Choroid plexus epithelial cell (primary cell): ENCODE measurements around the gene RUNX2.
"Not testable (repeated sequence)": the region's sequence is repeated elsewhere in the genome, so short reads cannot be mapped to it uniquely, and the experiment has no call there.

Experiments
- DNase-seq: peaks from one replicate; pipeline ENCODE4 v3.0.0-alpha.2; 2010; ENCODE audit warnings: low read depth
- H3K4me3 ChIP-seq: 2 replicates; pipeline ENCODE4 v1.5.1; 2011; ENCODE audit warnings: low read depth, mild to moderate bottlenecking, control low read depth, low read length, moderate library complexity
- CTCF ChIP-seq: conservative IDR thresholded peaks from 2 replicates; pipeline ENCODE4 v1.5.1; 2011; ENCODE audit warnings: low read depth, mild to moderate bottlenecking, control low read depth, inconsistent platforms, low read length, moderate library complexity

The RUNX2 gene

GRCh38 chr6:45556828-45557227 lies 228.7 kb downstream of the RUNX2 start:
- no peak for TF ChIP-seq CTCF
- DNase-seq: no peak
- no peak overlapping the region for H3K4me3 ChIP-seq

GRCh38 chr6:45557454-45557853 lies 229.3 kb downstream of the RUNX2 start:
- H3K4me3 ChIP-seq: no peak overlapping the region
- no peak for DNase-seq

GRCh38 chr6:45558858-45559257 lies 230.7 kb downstream of the RUNX2 start:
- no peak for TF ChIP-seq CTCF
- DNase-seq: no peak
- H3K4me3 ChIP-seq: no peak overlapping the region

More at GRCh38 chr6:45557454-45557853, 229.3 kb downstream of the RUNX2 start:
- no peak for TF ChIP-seq CTCF

DNA sequence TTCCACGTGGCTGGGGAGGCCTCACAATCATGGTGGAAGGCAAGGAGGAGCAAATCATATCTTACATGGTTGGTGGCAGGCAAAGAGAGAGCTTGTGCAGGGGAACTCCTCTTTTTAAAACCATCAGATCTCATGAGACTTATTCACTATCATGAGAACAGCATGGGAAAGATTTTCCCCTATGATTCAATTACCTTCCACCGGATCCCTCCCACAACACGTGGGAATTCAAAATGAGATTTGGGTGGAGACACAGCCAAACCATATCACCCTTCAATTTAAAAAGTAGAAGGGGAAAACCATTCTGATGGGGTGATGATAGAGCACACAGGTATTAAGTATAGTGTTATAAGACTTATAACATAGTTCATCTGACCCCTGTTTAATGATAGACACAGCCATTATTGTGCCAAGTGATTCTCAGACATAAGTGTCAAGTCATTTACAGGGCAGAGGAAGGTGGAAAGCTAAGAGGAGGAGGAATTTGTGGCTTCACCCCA lies 232.2 kb downstream of the RUNX2 start:
- H3K4me3 ChIP-seq, DNase-seq: not testable (repeated sequence)

GRCh38 chr6:45562171-45562570 lies 234.0 kb downstream of the RUNX2 start:
- TF ChIP-seq CTCF: no peak

DNA sequence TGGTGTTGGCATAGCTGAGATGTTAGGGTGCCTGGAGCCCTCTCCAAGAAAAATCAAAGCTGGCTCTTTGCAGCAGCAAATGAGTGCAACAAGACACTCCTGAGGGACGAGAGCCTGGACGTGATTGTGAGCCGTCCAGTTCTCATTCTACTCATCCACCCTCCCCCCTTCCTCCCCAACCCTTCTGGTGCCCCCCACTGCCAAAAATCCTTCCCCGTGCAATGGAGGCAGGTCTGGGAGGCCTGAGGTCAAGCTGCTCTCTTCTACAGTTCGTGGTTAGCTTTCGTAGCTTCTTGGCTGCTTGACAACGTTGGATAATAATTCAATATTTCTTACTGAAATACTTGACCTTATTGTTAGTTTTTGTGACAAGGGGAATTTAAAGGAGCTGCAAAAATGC lies 234.9 kb downstream of the RUNX2 start:
- TF ChIP-seq CTCF: no peak
- DNase-seq: peak; percentile 56
- H3K4me3 ChIP-seq: no peak overlapping the region

More at GRCh38 chr6:45562171-45562570, 234.0 kb downstream of the RUNX2 start:
- H3K4me3 ChIP-seq: no peak overlapping the region
- DNase-seq: no peak

- TF ChIP-seq CTCF: no peak
- no peak overlapping the region for H3K4me3 ChIP-seq
- DNase-seq: no peak
Measured at GRCh38 chr6:45563844-45564243, 235.7 kb downstream of the RUNX2 start.
